HL-60/S4 treated with phorbol 12-myristate 13-acetate at 8.2 ng/mL for 4 days and 3 days (cell line): Measurements from ENCODE around the gene WNT2.
"Not testable (repeated sequence)": the region's sequence is repeated elsewhere in the genome, so short reads cannot be mapped to it uniquely, and the experiment has no call there.

ENCODE experiments used
- in situ Hi-C: fragments of 300-500 bp; cut with MboI; formaldehyde crosslinking; loops from 2 replicates; pipeline ENCODE4 v1.15.0; 2022; ENCODE audit warnings: low sequenced_read_pairs

WNT2 gene

DNA sequence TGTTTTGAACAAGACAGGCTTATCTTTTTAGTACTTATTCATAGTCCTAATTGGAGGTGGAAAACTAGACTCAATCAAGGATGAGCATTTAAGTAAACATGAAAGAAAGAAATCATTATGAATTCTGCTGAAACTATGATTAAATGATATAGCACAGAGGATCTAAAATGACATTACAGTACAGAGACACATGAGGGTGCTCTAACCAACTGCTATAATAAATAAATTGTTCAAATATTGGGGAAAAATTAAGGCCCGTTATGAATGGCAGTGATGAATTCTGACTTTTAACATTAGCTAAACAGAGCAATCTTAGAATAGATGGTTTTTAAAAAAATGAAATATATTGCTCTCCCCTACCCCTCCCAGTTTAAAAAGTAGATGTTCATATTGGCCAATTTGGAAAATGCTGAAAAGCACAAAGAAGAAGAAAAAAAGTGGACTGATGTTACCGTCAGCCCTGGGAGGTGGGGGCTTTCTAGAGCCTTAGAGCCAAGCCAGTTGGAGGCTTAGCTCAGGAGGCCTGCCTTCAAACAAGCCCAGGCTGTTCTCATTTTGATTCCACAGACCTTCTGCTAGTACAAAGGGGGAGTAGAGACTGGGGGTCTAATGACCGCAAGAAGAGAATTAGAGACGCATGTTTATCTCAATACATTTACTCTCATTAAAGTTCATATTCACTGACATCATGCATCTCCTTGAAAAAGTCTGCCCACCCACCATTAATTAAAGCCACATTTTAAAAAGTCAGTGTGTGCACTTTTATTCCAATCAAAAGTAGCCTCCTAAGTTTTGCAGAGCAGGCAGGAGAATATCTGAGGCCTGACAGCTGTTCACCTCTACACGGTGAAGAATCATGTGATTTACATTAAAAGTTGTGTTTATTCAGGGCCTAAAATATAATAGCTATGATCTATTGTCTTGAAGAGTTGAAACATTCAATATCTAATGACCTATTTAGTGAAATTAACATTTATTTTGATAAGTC lies 10.0 kb downstream of the WNT2 start:
- in situ Hi-C loops, result no loop called here

DNA sequence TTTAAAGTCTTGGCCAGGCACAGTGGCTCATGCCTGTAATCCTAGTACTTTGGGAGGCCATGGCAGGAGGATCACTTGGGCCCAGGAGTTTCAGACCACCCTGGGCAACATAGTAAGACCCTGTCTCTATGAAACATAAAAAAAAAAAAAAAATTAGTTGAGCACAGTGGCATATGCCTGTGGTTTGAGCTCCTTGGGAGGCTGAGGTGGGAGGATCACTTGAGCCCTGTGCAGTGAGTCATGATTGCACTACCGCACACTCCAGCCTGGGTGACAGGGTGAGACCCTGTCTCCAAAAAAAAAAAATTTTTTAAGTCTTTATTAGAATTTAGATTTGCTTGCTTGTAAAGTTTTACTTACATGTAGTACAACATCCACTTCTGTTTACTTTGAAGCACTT lies 14.0 kb downstream of the WNT2 start:
- in situ Hi-C loops, result no loop called here

DNA sequence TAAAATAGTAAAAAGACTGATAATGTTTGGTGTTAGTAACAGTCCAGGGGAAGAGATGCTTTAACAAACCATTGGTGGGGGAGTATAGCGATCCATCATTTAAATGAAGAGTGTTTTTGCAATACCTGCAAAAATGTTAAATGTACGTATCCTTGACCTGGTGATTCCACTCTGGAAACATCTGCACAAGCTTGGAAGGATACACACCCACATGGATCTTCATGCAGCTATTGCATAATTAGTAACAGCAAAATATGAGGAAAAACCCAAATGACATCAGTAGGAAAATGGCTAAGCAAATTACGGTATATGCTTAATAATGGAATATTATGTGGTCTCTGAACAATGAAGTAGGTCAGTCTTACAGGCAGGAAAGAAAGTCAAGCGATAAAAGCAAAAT lies 20.5 kb downstream of the WNT2 start:
- in situ Hi-C loops, result no loop called here

DNA sequence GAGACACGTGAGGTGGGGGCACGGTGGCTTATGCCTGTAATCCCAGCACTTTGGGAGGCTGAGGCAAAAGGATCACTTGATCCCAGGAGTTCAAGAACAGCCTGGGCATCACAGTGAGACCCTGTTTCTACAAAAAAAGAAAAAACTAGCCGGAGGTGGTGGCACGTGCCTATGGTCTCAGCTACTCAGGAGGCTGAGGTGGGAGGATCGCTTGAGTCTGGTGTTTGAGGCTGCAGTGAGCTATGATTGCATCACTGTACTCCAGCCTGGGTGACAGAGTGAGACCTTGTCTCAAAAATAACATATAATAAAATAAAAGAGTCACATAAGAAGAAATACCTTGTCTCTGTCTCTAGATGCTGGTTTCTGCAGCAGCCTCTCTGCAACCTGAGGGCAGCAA lies 22.4 kb downstream of the WNT2 start:
- in situ Hi-C loops, result not testable (repeated sequence)

DNA sequence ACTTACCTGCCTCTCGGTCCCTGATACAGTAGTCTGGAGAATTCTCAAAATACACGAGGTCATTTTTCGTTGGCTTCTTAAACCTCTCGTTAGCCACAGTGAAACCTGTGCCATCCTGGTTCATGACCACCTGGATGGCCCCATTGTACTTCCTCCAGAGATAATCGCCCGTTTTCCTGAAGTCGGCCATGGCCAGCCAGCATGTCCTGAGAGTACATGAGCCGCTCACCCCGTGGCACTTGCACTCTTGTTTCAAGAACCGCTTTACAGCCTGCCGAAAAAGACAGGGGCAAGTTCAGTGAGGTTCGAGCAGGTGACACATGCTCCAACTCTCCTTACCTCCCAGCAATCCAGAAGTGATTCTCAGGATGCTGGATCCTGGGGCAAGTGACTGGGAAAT lies 25.3 kb downstream of the WNT2 start:
- in situ Hi-C loops, result no loop called here

DNA sequence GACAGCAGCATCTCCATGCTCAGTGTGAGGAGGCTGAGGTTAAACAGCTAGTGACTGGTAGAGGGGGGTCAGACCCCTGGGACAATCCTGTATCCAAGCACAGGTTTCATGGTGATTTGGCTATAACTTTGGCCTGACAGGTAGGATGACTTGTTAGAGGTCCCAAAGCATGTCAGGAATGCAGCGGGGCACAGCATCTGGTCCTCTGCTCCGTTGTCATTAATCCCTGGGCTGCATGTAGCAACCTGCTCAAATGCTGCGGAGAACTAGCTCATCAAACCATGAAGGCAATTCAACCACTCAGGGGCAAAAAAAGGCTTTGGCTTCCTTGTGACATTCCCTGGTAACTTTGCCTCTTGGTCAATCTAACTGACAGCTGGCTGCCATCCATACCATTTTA lies 26.8 kb downstream of the WNT2 start:
- in situ Hi-C loops, result no loop called here

DNA sequence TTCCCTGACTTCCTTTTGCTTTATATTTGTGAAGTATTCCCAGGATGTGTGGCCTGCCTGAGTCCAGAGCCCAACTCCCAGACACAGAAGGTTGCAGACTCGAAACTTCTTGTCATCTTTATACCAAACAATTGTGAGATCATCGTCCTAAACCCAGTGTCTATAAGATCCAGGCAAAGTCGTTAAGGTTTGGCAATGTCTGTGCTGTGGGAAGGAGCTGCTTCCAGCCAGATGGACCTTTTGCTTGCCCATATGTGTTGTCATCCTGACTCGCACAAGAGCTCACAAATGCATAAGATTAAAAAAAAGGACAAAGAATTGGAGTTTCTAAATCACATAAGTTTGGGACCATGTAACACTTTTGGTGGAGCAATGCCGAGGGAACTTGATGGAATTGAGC lies 37.0 kb downstream of the WNT2 start:
- in situ Hi-C loops, result no loop called here

DNA sequence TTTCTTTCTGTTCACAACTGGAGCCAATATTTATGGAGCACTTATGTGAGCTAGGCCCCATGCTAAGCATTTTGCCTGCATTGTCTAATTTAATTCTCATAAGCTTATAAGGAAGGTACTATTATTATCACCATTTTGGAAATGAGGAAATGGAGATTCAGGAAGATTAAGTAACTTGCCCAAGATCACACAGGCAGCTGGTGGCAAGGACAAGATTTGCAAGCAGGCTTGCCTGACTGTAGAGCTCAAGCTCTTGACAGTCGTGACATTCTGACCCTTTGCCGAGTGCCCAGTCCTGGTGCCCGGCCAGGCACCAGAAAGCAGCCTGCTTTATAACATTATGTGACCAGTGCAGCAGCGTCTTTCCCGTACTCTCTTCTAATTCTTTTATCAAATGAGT lies 38.2 kb downstream of the WNT2 start:
- in situ Hi-C loops, result no loop called here

DNA sequence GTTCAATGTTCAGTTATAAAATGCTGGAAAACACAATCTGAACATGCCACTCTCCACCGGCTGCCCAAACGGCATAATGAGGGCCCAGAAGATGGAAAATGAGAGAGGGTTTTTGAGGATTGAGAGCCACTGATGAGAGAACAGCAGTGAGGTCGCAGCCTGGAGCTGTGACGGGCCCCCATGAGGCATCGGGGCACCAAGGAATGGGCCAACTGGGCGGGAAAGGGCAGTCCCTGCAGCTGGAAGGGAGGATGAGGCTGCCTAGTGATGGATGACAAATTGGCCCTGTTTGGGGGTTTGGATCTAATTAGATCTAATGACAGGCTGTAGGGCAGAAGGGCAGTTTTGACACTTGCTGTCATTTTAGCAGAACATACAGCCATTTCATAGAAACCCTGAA lies 39.1 kb downstream of the WNT2 start:
- in situ Hi-C loops, result no loop called here

DNA sequence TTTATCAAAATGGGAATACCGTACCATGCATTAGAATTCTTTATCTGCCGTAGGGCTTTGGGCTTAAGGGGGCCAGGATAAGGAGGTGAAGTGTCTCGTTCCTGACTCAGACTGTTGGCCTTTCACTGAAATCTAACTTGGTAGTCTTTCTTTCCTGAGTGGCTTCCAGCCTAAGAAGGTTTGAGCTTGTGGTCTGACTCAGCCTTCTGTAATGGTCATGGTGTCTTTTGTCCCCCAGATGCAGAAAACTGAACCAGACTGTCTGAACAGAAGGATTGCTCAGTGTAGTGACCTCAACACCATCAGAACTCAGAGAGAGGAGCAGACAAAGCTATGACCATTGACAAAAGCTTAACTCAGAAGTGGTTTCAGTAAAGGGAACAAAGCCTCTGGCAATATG lies 39.5 kb downstream of the WNT2 start:
- in situ Hi-C loops, result no loop called here

DNA sequence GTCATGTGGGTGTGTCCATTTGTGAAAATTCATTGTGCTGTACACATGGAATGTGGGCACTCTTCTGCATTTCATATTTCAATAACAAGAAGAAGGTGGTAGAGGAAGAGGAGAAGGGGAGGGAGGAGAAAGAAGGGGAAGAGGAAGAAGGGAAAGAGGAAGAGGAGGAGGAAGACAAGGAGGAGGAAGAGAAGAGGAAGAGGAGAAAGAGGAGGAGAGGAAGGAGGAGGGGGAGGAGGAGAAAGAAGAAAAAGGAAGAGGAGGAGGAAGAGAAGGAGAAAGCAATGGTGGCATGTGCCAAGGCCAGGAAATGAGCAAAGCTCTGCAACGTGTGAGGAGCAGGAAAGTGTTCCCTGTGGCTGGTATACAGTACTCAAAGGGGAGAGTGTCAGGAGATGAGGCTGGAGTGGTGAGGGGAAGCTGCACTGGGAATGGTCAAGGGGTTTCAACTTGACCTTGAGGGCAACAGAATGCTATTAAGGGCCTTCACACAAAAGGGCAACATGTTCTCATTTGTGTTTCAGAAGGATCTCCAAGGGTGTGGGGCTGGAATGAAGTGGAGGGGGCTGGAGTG lies 40.5 kb downstream of the WNT2 start:
- in situ Hi-C loops, result no loop called here

DNA sequence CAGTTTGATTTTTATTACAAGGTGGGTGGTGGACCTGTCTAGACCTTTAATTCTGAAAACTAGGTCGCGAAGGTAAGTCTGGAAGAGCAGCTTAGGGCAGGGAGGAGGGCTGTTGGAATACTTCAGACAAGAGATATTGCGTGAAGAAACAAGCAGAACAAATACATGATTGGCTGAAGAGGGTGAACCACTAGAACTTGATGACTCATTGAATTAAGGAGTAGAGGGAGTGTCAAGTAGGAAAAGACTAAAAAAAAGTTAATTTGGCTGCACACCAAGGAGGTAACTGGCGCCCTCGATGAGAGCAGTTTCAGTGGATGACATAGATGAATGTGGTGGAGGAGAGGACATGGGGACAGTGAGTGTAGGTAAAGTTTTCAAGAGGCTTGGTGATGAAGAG lies 41.3 kb downstream of the WNT2 start:
- in situ Hi-C loops, result no loop called here

DNA sequence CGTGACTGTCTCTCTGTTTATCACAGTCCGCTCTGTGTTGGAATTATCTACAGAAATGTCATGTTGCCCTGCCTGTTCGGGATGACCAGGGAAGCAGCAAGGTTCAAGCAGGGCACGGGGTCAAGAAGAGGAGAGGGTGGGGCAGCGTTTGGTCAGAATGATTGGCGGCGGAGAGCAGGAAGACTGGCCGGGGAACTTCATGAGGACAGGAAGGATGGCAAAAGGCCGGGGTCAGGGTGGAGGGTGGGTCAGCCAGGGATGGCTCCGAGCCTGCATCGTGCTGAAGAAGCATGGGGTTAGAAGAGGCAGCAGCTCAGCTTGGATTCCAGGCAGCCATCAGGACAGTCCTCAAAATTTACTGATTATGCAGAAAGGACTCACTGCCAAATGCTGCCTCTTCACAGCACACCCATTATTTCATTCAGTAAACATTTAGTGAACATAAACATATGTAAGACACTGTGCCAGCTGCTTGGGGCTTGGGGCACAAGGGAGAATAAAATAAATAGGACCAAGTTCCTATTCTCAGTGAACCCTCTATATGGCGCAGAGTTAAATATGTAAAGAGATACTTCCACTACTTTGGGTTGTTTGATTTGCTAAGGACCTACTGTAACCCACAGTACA lies 42.8 kb downstream of the WNT2 start:
- in situ Hi-C loops, result no loop called here

DNA sequence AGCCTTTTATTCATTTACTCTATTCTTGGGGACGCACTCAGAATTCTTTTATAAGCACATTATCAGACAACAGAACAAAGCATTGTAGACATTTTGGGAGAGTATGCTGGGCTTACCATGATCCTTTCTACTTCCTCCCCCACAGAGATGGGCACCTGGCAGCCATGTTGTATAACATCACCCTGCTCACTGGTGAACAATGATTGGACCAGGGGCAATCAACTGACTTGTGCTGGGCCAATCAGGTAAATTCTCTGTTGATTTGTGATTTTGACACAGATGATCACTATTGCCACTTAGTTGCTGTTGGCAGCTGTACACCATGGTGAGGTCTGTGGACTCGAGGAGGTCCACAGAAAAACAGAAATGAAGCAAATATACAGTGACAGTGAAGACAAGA lies 43.7 kb downstream of the WNT2 start:
- in situ Hi-C loops, result no loop called here

DNA sequence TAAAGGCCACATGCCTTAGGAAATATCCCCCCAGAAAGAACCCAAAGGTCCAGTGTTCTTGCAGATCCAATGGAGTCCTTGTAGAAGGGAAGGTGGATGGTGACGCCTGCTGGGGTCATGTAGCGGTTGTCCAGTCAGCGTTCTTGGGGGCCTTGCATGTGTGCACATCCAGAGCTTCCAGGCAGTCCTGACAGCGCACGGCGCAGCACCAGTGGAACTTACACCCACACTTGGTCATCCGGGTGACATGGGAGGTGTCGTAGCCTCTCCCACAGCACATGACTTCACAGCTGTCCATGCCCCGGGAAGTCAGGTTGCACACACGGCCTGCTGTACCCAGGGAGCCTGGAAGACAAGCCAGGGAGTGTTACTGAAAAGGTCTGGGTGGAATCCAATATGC lies 44.8 kb downstream of the WNT2 start:
- in situ Hi-C loops, result no loop called here

DNA sequence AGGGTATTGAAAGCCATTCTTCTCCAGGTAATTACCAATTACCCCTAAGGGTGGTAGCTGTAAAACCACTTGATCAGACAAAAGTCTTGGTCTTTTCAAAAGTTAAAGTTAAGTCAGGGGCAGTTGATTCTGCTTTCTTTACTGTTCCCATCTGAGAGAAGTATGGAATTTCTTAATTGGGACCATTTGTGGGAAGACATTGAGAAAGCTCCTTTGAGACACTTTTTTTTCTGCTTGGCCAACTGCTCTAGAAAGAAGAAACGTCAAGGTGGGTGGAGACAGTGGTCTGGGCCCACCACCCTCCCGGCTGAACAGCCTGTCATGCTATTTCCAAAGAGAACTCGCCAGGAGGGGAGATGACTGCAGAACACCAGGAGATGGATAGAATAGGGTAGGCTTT lies 45.3 kb downstream of the WNT2 start:
- in situ Hi-C loops, result no loop called here

DNA sequence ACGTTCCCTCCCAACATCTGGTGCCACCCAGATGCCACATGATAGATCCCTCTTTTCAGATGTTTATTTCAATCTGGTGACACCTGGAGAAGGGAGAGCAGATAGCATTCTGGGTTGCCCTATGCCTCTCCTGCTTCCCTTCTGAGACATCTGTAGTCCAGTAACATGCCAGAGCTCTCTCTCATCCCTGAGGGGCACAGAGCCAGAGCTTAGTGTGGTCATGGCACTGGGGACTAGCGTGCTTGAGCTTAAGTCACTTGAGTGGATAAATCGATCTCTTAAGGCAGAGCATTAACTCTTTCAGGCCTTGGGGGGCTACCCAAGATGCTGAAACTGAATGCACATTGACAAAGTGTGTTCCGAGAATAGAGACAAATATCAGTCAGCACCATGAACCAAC lies 47.9 kb downstream of the WNT2 start:
- in situ Hi-C loops, result no loop called here

DNA sequence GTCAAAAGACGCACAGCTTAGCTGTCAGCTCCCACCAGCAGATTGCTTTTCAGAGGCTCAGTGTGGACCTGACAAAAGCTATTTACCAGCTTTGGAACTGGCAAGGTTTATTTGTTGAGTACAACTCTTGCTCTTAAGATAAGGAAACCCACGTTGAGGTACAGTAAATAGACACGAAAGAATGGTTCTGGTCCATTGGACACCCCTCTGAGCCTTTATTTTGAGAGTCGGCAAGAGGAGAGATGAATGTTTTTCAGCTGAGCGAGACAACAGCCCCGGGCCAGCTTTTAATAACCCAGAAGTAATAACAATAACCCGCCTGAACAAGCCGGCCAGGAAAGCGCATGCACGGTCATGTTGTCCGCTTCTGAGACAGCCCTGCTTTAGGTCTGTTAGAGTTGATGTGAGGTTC lies 49.0 kb downstream of the WNT2 start:
- in situ Hi-C loops, result no loop called here

DNA sequence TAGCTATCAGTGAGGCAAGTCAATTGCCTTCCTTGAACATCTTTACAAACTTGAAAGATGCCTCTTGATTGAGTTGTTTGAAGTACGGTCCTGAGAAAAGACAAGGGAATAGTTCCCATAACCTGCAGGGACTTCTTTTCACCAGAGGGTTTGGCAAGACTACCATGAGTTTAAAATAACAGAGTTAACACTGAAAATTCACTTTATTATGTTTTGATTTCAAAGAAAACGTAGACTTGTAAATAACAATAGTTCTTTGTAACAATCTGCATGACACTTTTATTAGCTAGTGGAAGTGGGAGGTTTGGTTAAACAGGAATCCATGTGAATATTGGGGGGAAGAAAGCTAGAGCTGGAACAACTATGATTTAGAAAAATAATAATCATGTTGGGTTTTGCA lies 49.5 kb downstream of the WNT2 start:
- in situ Hi-C loops, result no loop called here

DNA sequence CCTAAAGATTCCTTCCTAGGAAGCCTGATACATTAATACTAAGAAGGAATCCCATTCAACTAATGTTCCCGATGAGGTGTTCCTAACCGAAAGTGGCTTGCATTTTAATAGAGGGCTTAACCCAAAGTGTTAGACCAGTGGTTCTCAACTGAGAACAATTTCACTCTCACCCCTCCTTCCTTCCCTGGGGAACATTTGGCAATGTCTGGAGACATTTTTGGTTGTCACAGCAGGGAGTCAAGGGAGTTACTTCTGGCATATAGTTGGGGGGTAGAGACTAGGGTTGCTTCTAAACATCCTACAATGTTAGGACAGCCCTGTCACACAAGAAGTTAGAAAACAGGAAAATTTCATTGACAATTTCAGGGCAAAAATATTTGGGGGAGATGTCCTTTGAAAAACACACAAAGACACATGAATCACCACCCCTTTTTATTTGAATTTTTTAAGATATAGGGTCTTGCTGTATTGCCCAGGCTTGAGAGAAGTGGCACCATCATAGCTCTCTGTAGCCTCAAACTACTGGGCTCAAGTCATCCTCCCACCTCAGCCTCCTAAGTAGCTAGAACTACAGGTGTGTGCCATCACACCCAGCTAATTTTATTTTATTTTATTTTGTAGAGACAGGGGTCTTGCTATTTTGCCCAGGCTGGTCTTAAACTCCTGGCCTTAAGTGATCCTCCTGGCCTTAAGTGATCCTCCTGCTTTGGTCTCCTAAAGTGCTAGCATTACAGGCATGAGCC lies 50.7 kb downstream of the WNT2 start:
- in situ Hi-C loops, result no loop called here

DNA sequence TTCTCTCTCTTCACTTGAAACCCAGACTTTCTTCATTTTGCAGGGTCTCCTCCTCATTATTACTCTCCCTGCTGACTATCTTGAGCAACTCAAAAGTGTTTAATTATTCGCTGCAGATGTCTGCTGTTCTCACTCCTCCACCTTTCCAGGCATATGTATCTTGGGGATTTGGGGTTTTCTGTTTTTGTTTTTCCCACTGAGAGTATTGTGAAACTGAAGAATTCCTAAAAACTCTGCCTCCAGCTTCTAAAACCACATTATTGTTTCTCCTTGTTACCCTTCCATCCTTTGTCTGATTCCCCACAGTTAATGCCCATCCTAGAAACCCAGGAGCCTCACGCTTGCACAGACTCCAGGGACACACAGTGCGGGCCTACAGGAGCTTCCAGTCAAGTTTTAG lies 51.3 kb downstream of the WNT2 start:
- in situ Hi-C loops, result no loop called here
